ENCODE results near the gene KLHL6.

- TF ChIP-seq REST (IDR thresholded peaks at IDR 0.05; ENCODE audit: insufficient read depth in 1 of 2, low read depth in 2 of 2, low read length in 2 of 2) (no peak), SIN3A (IDR thresholded peaks at IDR 0.05; ENCODE audit: borderline replicate concordance, insufficient read depth, low read length) (no peak)
These were observed 62.7 kb downstream of the KLHL6 start for GRCh38 chr3:183492849-183493179.
